Keratinocyte (primary cell): ENCODE measurements around the gene CRHR2.

ENCODE experiments used
- CTCF ChIP-seq, 3 experiments: IDR thresholded peaks in 1 of 3; conservative IDR thresholded peaks in 1 of 3; optimal IDR thresholded peaks in 1 of 3; 2 replicates in 2 of 3; 3 replicates in 1 of 3; pipeline versions ENCODE3 to v1.5.1; 2011; ENCODE audit warnings: low read length in 3 of 3, mild to moderate bottlenecking in 3 of 3, moderate library complexity in 2 of 3, control low read depth in 1 of 3, inconsistent platforms in 1 of 3; ENCODE audit not compliant: insufficient read depth in 2 of 3; ENCODE audit errors: extremely low read depth in 1 of 3
- EZH2 ChIP-seq: IDR thresholded peaks from one replicate; pipeline ENCODE4 v1.6.1; 2012; ENCODE audit warnings: inconsistent platforms, mild to moderate bottlenecking, low read length, moderate library complexity

- TF ChIP-seq CTCF (optimal IDR thresholded peaks at IDR 0.05 in 1 of 3, IDR thresholded peaks at IDR 0.05 in 1 of 3, conservative IDR thresholded peaks at IDR 0.05 in 1 of 3; ENCODE audit: extremely low read depth in 1 of 3, insufficient read depth in 2 of 3, low read length in 3 of 3), result no peak
- TF ChIP-seq EZH2, result no peak
Measured at GRCh38 chr7:30657131-30657530, 25.1 kb downstream of the CRHR2 start.
